Fibroblast of the aortic adventitia (primary cell): ENCODE data around the gene ANAPC10. TPM values are rescaled to one million over a fixed set of nuclear protein-coding genes. Genes with fewer than 3 reads are reported as not detected.

Source experiments
- DNase-seq: peaks from one replicate; pipeline ENCODE4 v3.0.0-alpha.2; 2010; ENCODE audit warnings: low read depth
- H3K4me3 ChIP-seq: 2 replicates; pipeline ENCODE4 v1.5.1; 2011; ENCODE audit warnings: low read depth, mild to moderate bottlenecking, control low read depth, low read length, moderate library complexity
- total RNA-seq: library from RNA; depleted of rRNA; stranded (reverse); fragments of >200 nt; gene quantifications from 2 replicates; pipeline ENCODE4 v1.2.3, GENCODE V29; 2012; ENCODE audit warnings: low replicate concordance
- TF ChIP-seq, protein P1 (sequence below): IDR thresholded peaks from 2 replicates; pipeline ENCODE4 v1.5.1; 2011; ENCODE audit warnings: mild to moderate bottlenecking, low read length, control low read depth, inconsistent platforms; ENCODE audit not compliant: insufficient read depth

The ANAPC10 gene
- total RNA-seq, 1 donor, result 33.0 TPM

DNA sequence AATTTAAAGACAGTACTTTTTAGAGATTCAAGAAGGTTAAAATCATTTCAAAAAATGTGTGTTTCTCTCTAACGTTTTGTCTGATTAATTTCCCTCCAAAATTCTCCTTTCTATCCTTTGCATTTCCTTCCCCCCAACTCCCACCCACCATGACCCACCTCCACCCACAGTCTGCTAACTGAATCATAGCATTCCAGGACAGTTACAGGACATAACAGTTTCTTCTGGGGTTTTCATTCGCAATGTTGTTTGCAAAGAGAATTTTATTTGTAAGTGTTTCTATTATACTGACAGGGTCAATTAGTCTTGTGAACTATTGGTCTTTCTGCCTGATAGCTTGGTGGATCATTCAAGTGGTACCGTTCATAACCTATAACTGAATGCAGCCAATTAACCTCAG lies 53.7 kb downstream of the ANAPC10 start:
- peak; percentile 13 for DNase-seq

DNA sequence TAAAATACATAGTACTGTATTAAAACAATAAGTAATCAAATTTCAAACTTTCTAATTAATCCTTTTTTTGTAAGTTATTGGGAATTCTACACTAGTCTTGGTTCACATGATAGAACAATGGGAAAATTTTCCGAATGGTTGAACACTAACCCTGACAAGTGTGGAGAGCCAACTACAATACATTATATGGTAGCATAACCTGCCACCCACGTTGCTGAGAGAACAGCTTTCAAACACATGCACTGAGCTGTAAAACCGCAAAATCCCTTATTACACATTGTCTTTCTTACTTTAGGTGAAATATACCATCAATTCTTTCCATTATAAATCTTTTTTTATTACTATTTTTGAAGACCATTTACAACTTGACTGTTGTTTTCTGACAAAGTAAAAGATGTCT lies 54.7 kb downstream of the ANAPC10 start:
- TF ChIP-seq, protein P1, sequence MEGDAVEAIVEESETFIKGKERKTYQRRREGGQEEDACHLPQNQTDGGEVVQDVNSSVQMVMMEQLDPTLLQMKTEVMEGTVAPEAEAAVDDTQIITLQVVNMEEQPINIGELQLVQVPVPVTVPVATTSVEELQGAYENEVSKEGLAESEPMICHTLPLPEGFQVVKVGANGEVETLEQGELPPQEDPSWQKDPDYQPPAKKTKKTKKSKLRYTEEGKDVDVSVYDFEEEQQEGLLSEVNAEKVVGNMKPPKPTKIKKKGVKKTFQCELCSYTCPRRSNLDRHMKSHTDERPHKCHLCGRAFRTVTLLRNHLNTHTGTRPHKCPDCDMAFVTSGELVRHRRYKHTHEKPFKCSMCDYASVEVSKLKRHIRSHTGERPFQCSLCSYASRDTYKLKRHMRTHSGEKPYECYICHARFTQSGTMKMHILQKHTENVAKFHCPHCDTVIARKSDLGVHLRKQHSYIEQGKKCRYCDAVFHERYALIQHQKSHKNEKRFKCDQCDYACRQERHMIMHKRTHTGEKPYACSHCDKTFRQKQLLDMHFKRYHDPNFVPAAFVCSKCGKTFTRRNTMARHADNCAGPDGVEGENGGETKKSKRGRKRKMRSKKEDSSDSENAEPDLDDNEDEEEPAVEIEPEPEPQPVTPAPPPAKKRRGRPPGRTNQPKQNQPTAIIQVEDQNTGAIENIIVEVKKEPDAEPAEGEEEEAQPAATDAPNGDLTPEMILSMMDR, result no peak
- no peak overlapping the region for H3K4me3 ChIP-seq
- DNase-seq, result no peak

More for the DNA sequence above, 53.7 kb downstream of the ANAPC10 start:
- no peak overlapping the region for H3K4me3 ChIP-seq
- TF ChIP-seq, protein P1, result no peak

DNA sequence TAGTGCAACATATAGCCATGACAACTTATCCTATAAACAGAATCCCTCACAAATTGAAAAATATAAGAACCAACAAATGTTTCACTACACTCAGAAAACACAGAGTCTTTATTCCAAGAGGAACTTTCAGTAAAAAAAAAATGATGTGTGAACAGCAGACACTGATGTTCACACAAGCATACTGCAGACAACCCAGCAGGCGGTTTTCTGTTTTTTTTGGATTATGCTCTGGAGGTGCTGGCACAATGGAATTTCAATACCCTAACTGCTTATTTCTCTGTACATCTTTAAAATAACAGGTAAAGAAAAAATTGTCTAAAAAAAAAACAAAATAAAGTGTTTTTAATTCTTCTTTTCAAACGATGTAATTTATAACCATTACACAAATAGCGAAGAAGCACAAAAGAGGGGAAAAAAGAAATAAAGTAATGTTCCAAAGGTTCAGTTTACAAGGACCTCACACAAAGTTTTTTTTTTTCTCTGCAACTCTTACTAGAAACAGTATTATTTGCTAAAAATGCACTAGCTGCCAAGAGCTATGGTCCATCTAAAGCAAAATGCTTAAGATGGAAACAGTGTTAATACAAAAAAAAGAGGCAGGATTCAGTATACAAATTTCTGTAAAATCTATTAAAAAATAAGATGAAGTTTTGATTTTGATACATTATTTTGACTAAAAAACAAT lies 55.3 kb downstream of the ANAPC10 start:
- H3K4me3 ChIP-seq, result no peak overlapping the region
- DNase-seq, result no peak
- TF ChIP-seq, protein P1, result no peak

DNA sequence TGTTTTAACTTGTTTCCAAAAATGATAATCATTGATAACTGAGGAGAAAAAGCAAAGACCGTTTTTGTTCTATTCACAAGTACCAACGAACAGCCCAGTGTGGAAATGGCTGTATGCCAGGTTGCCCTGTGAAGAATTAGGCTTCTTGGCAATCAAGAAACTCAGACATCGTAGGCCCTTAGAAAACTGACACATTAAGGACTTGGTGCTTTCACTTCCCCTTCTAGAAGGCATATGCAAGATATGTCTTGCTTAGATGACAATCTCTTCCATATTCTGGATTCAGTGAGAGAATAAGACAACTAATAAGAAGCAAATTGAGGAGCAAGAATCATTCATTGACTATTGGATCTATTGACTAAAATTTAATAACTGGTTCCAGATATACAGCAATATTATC lies 56.6 kb downstream of the ANAPC10 start:
- TF ChIP-seq, protein P1, result no peak
- H3K4me3 ChIP-seq, result no peak overlapping the region
- DNase-seq, result no peak

DNA sequence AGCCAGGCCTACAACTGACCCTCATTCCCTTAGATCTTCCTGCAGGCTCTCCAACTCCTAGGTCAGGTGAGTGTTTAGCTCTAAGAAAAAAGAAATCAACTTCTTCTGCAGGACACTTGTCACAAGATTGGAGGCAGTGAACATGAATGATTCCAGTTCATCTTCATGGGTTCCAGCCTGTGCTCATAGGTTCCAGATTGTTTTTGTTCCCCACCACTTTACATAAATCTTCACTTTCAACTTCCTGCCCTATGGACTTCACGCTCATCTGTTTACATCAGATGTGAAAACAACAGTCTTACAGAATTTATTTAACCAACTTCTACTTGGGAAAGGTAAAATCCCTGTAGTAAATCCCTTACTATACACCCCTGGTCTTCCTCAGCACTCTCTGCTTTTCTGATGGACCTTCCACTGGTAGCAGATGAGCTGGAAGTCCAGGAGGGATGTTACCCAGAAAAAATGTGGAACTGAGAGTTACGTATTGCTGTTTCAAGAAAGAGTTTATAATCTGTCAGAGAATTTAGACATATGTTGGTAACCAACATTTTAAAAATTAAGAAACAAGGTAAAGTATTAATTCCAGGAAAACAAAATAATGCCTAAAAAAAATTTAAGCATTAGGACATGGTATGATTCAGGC lies 62.4 kb downstream of the ANAPC10 start:
- DNase-seq, result no peak
- TF ChIP-seq, protein P1, result no peak
- no peak overlapping the region for H3K4me3 ChIP-seq

DNA sequence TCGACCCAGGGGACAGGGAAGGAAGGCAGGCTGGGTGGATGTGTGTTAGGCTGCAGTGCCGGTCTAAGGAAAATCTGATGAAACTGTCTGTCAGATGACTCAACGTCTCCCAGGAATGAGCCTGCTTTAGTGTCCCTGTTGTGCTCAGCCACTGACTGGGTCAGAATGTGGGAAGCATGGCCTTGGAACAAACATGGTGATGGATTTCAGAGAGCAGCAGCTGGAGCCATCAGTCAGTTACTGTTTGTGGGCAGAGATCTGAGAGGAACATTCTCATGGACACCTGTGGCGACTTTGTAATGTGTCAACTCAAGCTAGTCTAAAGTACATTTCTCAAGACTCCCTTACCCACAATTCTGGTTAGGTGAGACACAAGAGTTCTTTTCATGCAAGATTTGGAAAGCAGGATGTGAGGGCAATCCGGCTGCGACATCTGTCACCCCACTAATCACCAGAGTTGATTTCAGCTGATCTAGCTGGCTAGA lies 63.2 kb downstream of the ANAPC10 start:
- TF ChIP-seq, protein P1, result no peak
- peak; percentile 62 for DNase-seq

More for the DNA sequence above, 63.2 kb downstream of the ANAPC10 start:
- no peak overlapping the region for H3K4me3 ChIP-seq
